Ovary (tissue), 9 donors: Measurements from ENCODE around the gene DIAPH1. TPM values are rescaled to one million over a fixed set of nuclear protein-coding genes. Genes with fewer than 3 reads are reported as not detected.
"Not testable (repeated sequence)": the region's sequence is repeated elsewhere in the genome, so short reads cannot be mapped to it uniquely, and the experiment has no call there.

ENCODE experiments used
- DNase-seq, 5 donors: peaks; one replicate each; pipeline ENCODE4 v3.0.0-alpha.2; 2019 to 2020
- H3K27ac ChIP-seq, 2 donors: fragments of 200-600 bp; one replicate each; pipeline versions ENCODE4 v1.5.1 to v1.8.0; 2019 to 2022
- H3K27me3 ChIP-seq: fragments of 200-600 bp; one replicate; pipeline ENCODE4 v1.8.0; 2022
- H3K36me3 ChIP-seq: fragments of 200-600 bp; sonication (generic); one replicate; pipeline ENCODE4 v1.5.1; 2019
- H3K4me1 ChIP-seq: one replicate; pipeline ENCODE4 v1.8.1; 2013; ENCODE audit warnings: mild to moderate bottlenecking, moderate library complexity; ENCODE audit not compliant: insufficient read depth
- H3K4me3 ChIP-seq: fragments of 200-600 bp; sonication (generic); one replicate; pipeline ENCODE4 v1.5.1; 2017
- H3K9me3 ChIP-seq, 2 donors: fragments of 200-600 bp in 1 of 2; sonication (generic) in 1 of 2; one replicate each; pipeline versions ENCODE4 v1.5.1 to v1.8.1; 2013 to 2019; ENCODE audit warnings: mild to moderate bottlenecking in 1 of 2, moderate library complexity in 1 of 2
- CTCF ChIP-seq, 3 donors: fragments of 450-650 bp in 2 of 3; fragments of 200-600 bp in 1 of 3; IDR thresholded peaks; one replicate each; pipeline versions ENCODE4 v1.5.1 to v1.8.0; 2016 to 2022; ENCODE audit warnings: antibody characterized with exemption in 3 of 3, mild to moderate bottlenecking in 1 of 3
- EP300 ChIP-seq: sonication (generic); formaldehyde crosslinking; IDR thresholded peaks from one replicate; pipeline ENCODE4 v1.6.1; 2017; ENCODE audit warnings: antibody characterized with exemption
- POLR2A ChIP-seq: fragments of 450-650 bp; IDR thresholded peaks from one replicate; pipeline ENCODE4 v1.6.1; 2017; ENCODE audit warnings: antibody characterized with exemption, mild to moderate bottlenecking, moderate library complexity
- WGBS, 3 donors: extraction: QIAGEN DNeasy Blood & Tissue Kit in 1 of 3; methylation state at CpG; one replicate each; pipeline versions ENCODE4 v1.1.5 to v1.1.7; 2013 to 2017; 5-methylcytosine and 5-hydroxymethylcytosine counted together
- intact Hi-C, 4 donors: fragments of 100-400 bp; cut with DNase I; formaldehyde crosslinking; loops; one replicate each; pipeline versions ENCODE4 v1.11.0 to v1.15.1; 2022 to 2023
- polyA plus RNA-seq, 2 donors: library from polyadenylated mRNA; stranded (reverse); fragments of 200-250 nt in 1 of 2; fragments of 350-450 nt in 1 of 2; fragmentation: Illumina TruSeq in 1 of 2; extraction: RNeasy Lipid Tissue Mini Kit (QIAGEN cat#74804) in 1 of 2; gene quantifications; one replicate each; pipeline ENCODE4 v1.2.3, GENCODE V29; 2013 to 2014
- total RNA-seq, 7 donors: library from RNA; depleted of rRNA in 2 of 7; stranded (reverse); fragments of >200 nt in 2 of 7; fragmentation: NEBNext Ultra II Directional in 3 of 7; extraction: Animal tissue kit (Norgen Biotek cat#: 25700) in 3 of 7; gene quantifications; one replicate each; pipeline versions ENCODE4 v1.1.0 to v1.2.4, GENCODE V29; 2016 to 2023
- donor health status: DM: no; HTN: no; CAD: no; lungs with moderate emphysema.
- donor health status: DM: no; HTN: no; CAD: no.
- donor health status: Bipolar disorder and iron deficiency.
- donor health status: DM: yes; HTN: yes; CAD: no.
- donor health status: DM: no; HTN: no; CAD: no.
- donor health status: DM: yes; HTN: yes; CAD: no.

DIAPH1 gene
- total and polyA plus RNA-seq, 9 donors, result 21.2 to 51.0 (median 44.0) TPM

GRCh38 chr5:141617128-141617527 lies 1.7 kb downstream of the DIAPH1 start:
- peak overlapping the region; percentile 91 for H3K4me3 ChIP-seq
- DNase-seq, result no peak
- H3K27me3 ChIP-seq, result no peaks in the 10 kb centered on the region
- no peak overlapping the region for H3K27ac ChIP-seq
- intact Hi-C loops, result no loop called here
- peaks cover 6% of the 10 kb centered on the region for H3K4me1 ChIP-seq
- TF ChIP-seq EP300, result no peak
- TF ChIP-seq POLR2A, result no peak
- TF ChIP-seq CTCF (IDR thresholded peaks at IDR 0.05), result no peak
- no peaks in the 10 kb centered on the region for H3K9me3 ChIP-seq
- H3K36me3 ChIP-seq, result no peaks in the 10 kb centered on the region
- 47 to 58% (median 54%) methylated on average over 2 of the region's 2 CpGs for WGBS, 3 donors

- H3K27me3 ChIP-seq, result no peaks in the 10 kb centered on the region
- TF ChIP-seq POLR2A (no peak), CTCF (IDR thresholded peaks at IDR 0.05) (no peak), EP300 (no peak)
- no peak overlapping the region for H3K4me3 ChIP-seq
- intact Hi-C loops, result no loop called here
- H3K36me3 ChIP-seq, result no peaks in the 10 kb centered on the region
- 76 to 82% (median 81%) methylated on average over 9 of the region's 9 CpGs for WGBS, 3 donors
- DNase-seq, result no peak
- H3K9me3 ChIP-seq, result no peaks in the 10 kb centered on the region
- no peak overlapping the region for H3K27ac ChIP-seq
- H3K4me1 ChIP-seq, result peaks cover 6% of the 10 kb centered on the region
Measured at GRCh38 chr5:141615991-141616720, 2.6 kb downstream of the DIAPH1 start.

- Histone ChIP-seq H3K9me3 (no peaks in the 10 kb centered on the region), H3K27ac (no peak overlapping the region), H3K4me1 (peaks cover 6% of the 10 kb centered on the region), H3K36me3 (no peaks in the 10 kb centered on the region), H3K4me3 (no peak overlapping the region), H3K27me3 (no peaks in the 10 kb centered on the region)
- TF ChIP-seq EP300 (no peak), POLR2A (no peak), CTCF (IDR thresholded peaks at IDR 0.05) (no peak)
- DNase-seq, result no peak
- intact Hi-C loops, result no loop called here
Measured at GRCh38 chr5:141613344-141613743, 5.5 kb downstream of the DIAPH1 start.

- no peaks in the 10 kb centered on the region for H3K36me3 ChIP-seq
- 88 to 96% (median 91%) methylated on average over 3 of the region's 3 CpGs for WGBS, 3 donors
- no peak overlapping the region for H3K27ac ChIP-seq
- H3K4me3 ChIP-seq, result no peak overlapping the region
- H3K9me3 ChIP-seq, result no peaks in the 10 kb centered on the region
- intact Hi-C loops, result no loop called here
- no peaks in the 10 kb centered on the region for H3K4me1 ChIP-seq
- TF ChIP-seq POLR2A, result no peak
- TF ChIP-seq EP300, result no peak
- no peak for TF ChIP-seq CTCF (IDR thresholded peaks at IDR 0.05)
- no peaks in the 10 kb centered on the region for H3K27me3 ChIP-seq
- no peak for DNase-seq
Measured at GRCh38 chr5:141611289-141611688, 7.5 kb downstream of the DIAPH1 start.

- H3K36me3 ChIP-seq, H3K9me3 ChIP-seq, intact Hi-C loops, DNase-seq, H3K4me1 ChIP-seq, H3K27me3 ChIP-seq, H3K27ac ChIP-seq, H3K4me3 ChIP-seq: not testable (repeated sequence)
- 97% methylated on average over 7 of the region's 7 CpGs for WGBS, 3 donors
Measured at GRCh38 chr5:141609921-141610320, 8.9 kb downstream of the DIAPH1 start.
